ENCODE results near the gene UBE3B. TPM values are rescaled to one million over a fixed set of nuclear protein-coding genes. Genes with fewer than 3 reads are reported as not detected.
A peak's percentile ranks its signal among the peaks of the same experiment; 100 is the strongest.

The UBE3B gene
- total RNA-seq, 1 experiment from 2014 or later = 38.6 TPM

DNA sequence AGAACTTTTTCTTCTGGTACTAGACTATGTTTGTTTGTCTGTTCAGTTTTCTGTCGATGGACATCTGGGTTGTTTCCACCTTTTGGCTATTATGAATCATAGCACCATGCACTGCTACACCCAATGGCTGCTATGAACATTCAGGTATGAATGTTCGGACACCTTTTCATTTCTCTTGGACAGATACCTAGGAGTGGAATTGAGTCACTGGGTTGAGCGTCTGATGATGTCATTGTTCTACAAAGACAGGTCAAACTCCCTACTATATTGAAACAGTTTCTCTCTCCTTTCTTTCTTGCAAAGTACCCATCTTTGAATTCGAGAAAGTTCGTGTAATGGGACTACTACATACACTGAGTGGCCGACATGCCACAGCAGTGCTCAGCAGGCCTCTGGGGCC, 45.0 kb upstream of the UBE3B start:
- Mint-ChIP-seq H3K36me3 (ENCODE audit: insufficient read depth, unreplicated experiment) (no peaks in the 10 kb centered on the region), H3K27ac (ENCODE audit: low read depth, unreplicated experiment) (no peak overlapping the region), H3K4me3 (ENCODE audit: unreplicated experiment) (no peak overlapping the region), H3K27me3 (ENCODE audit: insufficient read depth, unreplicated experiment) (no peaks in the 10 kb centered on the region), H3K4me1 (ENCODE audit: insufficient read depth, unreplicated experiment) (peaks cover 7% of the 10 kb centered on the region), H3K9me3 (ENCODE audit: unreplicated experiment) (no peaks in the 10 kb centered on the region)
- ChIA-PET POLR2A (interaction anchor here (1.5 to 3.3 kb wide), 2 partner anchors 30 to 45 kb away, joined by 14 to 18 read pairs; partner anchors contain the start of genes KCTD10 and UBE3B), CTCF (interaction anchor here (0.6 to 3.4 kb wide), 28 partner anchors 10 to 714 kb away, joined by 3 to 23 read pairs (median 4); no protein-coding TSS in a partner anchor)
- intact Hi-C loops (cut with micrococcal nuclease) = loop anchor here (1.0 kb wide), 3 partner anchors 30 to 343 kb away; partner anchors contain the start of genes KCTD10 and UBE3B
- peak; percentile 27 for DNase-seq (ENCODE audit: unreplicated experiment)
- BruUV-seq (replicated peaks) = no TSS peak
- TF ChIP-seq, protein P1, sequence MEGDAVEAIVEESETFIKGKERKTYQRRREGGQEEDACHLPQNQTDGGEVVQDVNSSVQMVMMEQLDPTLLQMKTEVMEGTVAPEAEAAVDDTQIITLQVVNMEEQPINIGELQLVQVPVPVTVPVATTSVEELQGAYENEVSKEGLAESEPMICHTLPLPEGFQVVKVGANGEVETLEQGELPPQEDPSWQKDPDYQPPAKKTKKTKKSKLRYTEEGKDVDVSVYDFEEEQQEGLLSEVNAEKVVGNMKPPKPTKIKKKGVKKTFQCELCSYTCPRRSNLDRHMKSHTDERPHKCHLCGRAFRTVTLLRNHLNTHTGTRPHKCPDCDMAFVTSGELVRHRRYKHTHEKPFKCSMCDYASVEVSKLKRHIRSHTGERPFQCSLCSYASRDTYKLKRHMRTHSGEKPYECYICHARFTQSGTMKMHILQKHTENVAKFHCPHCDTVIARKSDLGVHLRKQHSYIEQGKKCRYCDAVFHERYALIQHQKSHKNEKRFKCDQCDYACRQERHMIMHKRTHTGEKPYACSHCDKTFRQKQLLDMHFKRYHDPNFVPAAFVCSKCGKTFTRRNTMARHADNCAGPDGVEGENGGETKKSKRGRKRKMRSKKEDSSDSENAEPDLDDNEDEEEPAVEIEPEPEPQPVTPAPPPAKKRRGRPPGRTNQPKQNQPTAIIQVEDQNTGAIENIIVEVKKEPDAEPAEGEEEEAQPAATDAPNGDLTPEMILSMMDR (IDR thresholded peaks at IDR 0.05; ENCODE audit: unreplicated experiment) = no peak

DNA sequence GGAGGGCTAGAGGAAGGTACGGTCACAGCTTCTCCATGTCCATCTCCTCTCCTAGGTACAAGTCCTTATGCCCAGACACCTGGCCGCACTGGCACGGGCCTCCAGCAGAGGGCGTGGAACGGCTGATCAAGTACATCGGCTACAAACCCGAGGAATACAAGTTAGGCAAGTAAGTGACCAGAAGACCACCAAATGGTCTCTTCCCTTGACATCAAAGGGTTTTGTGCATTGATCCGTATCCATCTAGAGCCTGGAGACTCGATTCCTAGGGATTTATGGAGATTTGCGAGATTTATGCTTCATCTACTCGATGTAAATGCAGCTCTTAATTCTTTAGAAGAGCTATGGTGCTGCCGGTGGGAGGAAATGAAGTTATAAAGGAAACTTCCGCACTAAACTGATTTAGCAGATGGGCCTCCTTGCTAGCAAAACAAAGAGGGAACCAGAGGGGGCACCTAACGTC, 44.6 kb upstream of the UBE3B start:
- TF ChIP-seq, protein P1 (IDR thresholded peaks at IDR 0.05; ENCODE audit: unreplicated experiment) = peak; percentile 82
- Mint-ChIP-seq H3K4me3 (ENCODE audit: unreplicated experiment) (no peak overlapping the region), H3K27ac (ENCODE audit: low read depth, unreplicated experiment) (no peak overlapping the region), H3K9me3 (ENCODE audit: unreplicated experiment) (no peaks in the 10 kb centered on the region), H3K4me1 (ENCODE audit: insufficient read depth, unreplicated experiment) (peaks cover 7% of the 10 kb centered on the region), H3K27me3 (ENCODE audit: insufficient read depth, unreplicated experiment) (no peaks in the 10 kb centered on the region), H3K36me3 (ENCODE audit: insufficient read depth, unreplicated experiment) (no peaks in the 10 kb centered on the region)
- POLR2A ChIA-PET = interaction anchor here (1.5 to 3.3 kb wide), 2 partner anchors 29 to 45 kb away, joined by 14 to 18 read pairs; partner anchors contain the start of genes KCTD10 and UBE3B
- DNase-seq (ENCODE audit: unreplicated experiment) = peak; percentile 85
- intact Hi-C loops (cut with micrococcal nuclease) = loop anchor here (1.0 kb wide), 3 partner anchors 29 to 342 kb away; partner anchors contain the start of genes KCTD10 and UBE3B
- BruUV-seq (replicated peaks) = no TSS peak
- CTCF ChIA-PET = interaction anchor here (0.6 to 3.4 kb wide), 37 partner anchors 9 to 714 kb away, joined by 3 to 23 read pairs (median 4); partner anchors contain the start of genes KCTD10 and UBE3B

DNA sequence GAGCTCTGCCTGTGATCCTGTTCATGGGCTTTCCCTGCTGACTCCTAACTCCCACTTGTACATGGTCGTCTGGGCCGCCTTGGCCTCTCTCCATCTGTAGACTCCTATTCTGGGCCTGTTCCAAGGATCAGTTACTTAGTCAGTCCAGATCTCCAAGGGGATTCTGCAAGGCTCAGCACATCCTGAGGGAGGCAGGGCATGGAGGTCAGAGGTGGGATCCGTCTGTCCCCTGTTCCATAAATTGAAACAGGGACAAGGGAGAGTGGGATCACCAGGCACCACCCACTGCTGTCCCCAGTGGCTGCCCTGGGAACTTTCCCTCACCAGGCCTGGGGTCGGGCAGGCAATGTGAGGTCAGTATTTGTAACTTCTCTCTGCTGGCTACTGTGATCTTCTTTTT, 43.8 kb upstream of the UBE3B start:
- POLR2A ChIA-PET = interaction anchor here (1.5 to 3.3 kb wide), 2 partner anchors 29 to 44 kb away, joined by 14 to 18 read pairs; partner anchors contain the start of genes KCTD10 and UBE3B
- DNase-seq (ENCODE audit: unreplicated experiment) = no peak
- intact Hi-C loops (cut with micrococcal nuclease) = no loop called here
- Mint-ChIP-seq H3K4me1 (ENCODE audit: insufficient read depth, unreplicated experiment) (peaks cover 7% of the 10 kb centered on the region), H3K36me3 (ENCODE audit: insufficient read depth, unreplicated experiment) (no peaks in the 10 kb centered on the region), H3K27me3 (ENCODE audit: insufficient read depth, unreplicated experiment) (no peaks in the 10 kb centered on the region), H3K4me3 (ENCODE audit: unreplicated experiment) (no peak overlapping the region), H3K27ac (ENCODE audit: low read depth, unreplicated experiment) (no peak overlapping the region), H3K9me3 (ENCODE audit: unreplicated experiment) (no peaks in the 10 kb centered on the region)
- CTCF ChIA-PET = interaction anchor here (0.6 to 3.4 kb wide), 32 partner anchors 9 to 470 kb away, joined by 3 to 23 read pairs (median 4); partner anchors contain the start of genes KCTD10 and UBE3B
- no TSS peak for BruUV-seq (replicated peaks)
- TF ChIP-seq, protein P1 (IDR thresholded peaks at IDR 0.05; ENCODE audit: unreplicated experiment) = no peak

DNA sequence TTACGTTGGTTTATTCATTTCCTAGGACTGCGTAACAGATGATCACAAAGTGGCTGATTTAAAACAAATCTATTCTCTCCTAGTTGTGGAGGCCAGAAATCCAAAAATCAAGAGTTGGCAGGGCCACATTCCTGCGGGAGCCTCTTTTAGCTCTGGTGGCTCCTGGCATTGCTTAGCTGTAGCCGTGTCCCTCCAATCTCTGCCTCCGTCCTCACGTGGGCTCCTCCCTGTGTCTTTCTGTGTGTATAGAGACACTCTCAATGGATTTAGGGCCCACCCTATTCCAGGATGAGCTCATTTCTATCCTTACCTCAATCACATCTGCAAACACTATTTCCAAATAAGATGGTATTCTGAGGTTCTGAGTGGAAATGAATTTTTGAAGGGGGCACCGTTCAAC, 42.9 kb upstream of the UBE3B start:
- Mint-ChIP-seq H3K27me3 (ENCODE audit: insufficient read depth, unreplicated experiment) (no peaks in the 10 kb centered on the region), H3K36me3 (ENCODE audit: insufficient read depth, unreplicated experiment) (no peaks in the 10 kb centered on the region), H3K9me3 (ENCODE audit: unreplicated experiment) (no peaks in the 10 kb centered on the region), H3K4me3 (ENCODE audit: unreplicated experiment) (no peak overlapping the region), H3K4me1 (ENCODE audit: insufficient read depth, unreplicated experiment) (peaks cover 7% of the 10 kb centered on the region), H3K27ac (ENCODE audit: low read depth, unreplicated experiment) (no peak overlapping the region)
- CTCF ChIA-PET = interaction anchor here (0.6 to 3.4 kb wide), 10 partner anchors 8 to 469 kb away, joined by 3 to 23 read pairs (median 6); partner anchors contain the start of genes KCTD10 and UBE3B
- POLR2A ChIA-PET = interaction anchor here (0.6 to 3.3 kb wide), 3 partner anchors 43 to 139 kb away, joined by 3 to 14 read pairs (median 3); partner anchors contain the start of genes KCTD10, MMAB, MVK and UBE3B
- TF ChIP-seq, protein P1 (IDR thresholded peaks at IDR 0.05; ENCODE audit: unreplicated experiment) = no peak
- BruUV-seq (replicated peaks) = no TSS peak
- intact Hi-C loops (cut with micrococcal nuclease) = no loop called here
- no peak for DNase-seq (ENCODE audit: unreplicated experiment)

Measured in MCF 10A (cell line).